ENCODE results near the gene MRPL16.
"Not testable (repeated sequence)": the region's sequence is repeated elsewhere in the genome, so short reads cannot be mapped to it uniquely, and the experiment has no call there.

The MRPL16 gene

DNA sequence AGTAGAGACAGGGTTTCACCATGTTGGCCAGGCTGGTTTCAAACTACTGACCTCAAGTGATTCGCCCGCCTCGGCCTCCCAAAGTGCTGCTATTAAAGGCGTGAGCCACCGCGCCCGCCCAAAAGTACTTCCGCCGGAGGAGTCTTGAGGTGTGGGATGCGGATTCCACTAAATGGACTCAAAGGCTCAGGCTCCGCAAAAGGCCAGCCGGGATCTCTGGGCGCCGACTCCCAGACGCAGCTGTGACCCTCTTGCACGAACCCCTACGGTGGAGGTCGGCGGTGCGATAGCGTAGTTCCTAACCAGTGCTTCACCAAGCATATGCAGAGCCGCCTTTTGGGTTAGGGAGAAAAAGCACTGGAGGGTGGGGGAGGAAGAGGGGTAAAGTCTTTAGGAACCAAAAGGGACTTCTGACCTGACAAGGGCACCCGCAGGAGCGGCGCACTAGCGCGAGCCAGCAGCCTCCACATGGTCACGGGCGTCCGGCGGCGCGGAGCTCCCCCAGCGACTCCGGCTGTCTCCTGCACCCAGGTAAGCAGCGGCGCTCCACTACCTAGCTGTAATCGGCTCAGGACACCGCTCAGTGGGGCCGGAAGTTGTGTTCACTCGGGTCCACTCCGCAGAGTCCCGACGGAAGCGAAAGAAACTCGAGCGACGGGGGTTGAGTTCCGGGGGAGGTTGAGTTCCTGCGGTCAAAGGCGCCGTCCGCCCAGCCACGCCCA, at the start of gene MRPL16:
Gene MRPL16 (minus strand): TSS at position 590 of the 722 bp plus-strand sequence. CDS start 120 bp downstream, at position 470.
- Mint-ChIP-seq H3K4me3 (peak within 1 kb of the TSS; percentile 94), H3K27ac (peak within 1 kb of the TSS; percentile 89), H3K4me1 (ENCODE audit: low read depth) (peaks cover 18% of the 10 kb centered on the region), H3K27me3 (no peaks in the 10 kb centered on the region), H3K9me3 (peaks cover 5% of the 10 kb centered on the region), H3K36me3 (ENCODE audit: low read depth) (peaks cover 20% of the 10 kb centered on the region)

GRCh38 chr11:59859673-59860072, 49.1 kb upstream of the MRPL16 start:
- Mint-ChIP-seq H3K27ac (no peak overlapping the region), H3K4me3 (no peak overlapping the region), H3K27me3 (peaks cover 11% of the 10 kb centered on the region), H3K9me3 (no peaks in the 10 kb centered on the region), H3K4me1 (ENCODE audit: low read depth) (peaks cover 32% of the 10 kb centered on the region), H3K36me3 (ENCODE audit: low read depth) (no peaks in the 10 kb centered on the region)

DNA sequence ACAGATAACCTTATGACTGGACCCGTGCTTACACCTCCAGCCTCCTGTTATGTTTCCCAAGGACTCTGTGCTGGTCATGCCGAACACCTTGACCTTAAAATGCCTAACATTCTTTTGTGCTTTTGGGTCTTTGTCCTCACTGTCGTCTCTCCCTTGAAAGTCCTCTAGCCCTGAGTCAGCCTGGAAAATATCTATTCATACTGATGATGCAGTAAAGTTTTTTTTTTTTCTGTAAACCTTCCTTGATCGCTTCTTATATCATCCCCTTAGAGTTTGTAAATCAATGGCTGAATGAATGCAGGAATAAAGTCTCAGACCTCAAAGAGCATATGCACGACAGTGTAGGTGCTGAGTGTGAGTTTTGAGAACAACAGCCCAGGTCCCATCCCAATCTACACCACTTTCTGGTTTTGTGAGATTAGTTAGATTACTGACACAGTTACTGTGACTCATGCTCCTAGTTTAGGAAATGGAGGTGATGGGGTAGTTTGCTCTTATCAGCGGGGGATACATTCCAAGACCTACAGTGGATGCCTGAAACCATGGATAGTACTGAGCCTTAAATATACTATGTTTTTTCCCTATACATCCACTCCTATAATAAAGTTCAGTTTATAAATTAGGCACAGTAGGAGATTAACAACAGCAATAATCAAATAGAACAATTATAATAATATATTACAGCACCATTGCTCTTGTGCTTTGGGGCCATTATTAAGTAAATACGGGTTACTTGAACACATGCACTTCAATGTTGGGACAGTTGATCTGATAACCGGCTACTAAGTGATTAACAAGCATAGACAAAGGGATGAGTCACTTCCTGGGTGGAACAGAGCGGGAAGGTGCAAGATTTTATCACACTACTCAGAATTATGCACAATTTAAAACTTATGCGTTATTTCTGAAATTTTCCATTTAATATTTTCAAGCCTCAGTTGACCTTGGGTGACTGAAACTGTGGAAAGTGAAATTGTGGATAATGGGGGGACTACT, 47.2 kb upstream of the MRPL16 start:
- Mint-ChIP-seq H3K36me3 (ENCODE audit: low read depth) (no peaks in the 10 kb centered on the region), H3K27me3 (peaks cover 11% of the 10 kb centered on the region), H3K27ac (peak overlapping the region; percentile 83), H3K4me3 (peak overlapping the region; percentile 2), H3K9me3 (no peaks in the 10 kb centered on the region), H3K4me1 (ENCODE audit: low read depth) (peaks cover 29% of the 10 kb centered on the region)

- Mint-ChIP-seq H3K4me1 (ENCODE audit: low read depth) (peaks cover 29% of the 10 kb centered on the region), H3K4me3 (no peak overlapping the region), H3K36me3 (ENCODE audit: low read depth) (no peaks in the 10 kb centered on the region), H3K27me3 (peaks cover 8% of the 10 kb centered on the region), H3K27ac (no peak overlapping the region), H3K9me3 (no peaks in the 10 kb centered on the region)
Observed at GRCh38 chr11:59854871-59855270, 44.3 kb upstream of the MRPL16 start.

- H3K36me3 Mint-ChIP-seq (ENCODE audit: low read depth); H3K9me3 Mint-ChIP-seq; H3K4me1 Mint-ChIP-seq (ENCODE audit: low read depth); H3K27ac Mint-ChIP-seq; H3K4me3 Mint-ChIP-seq: not testable (repeated sequence)
- peaks cover 11% of the 10 kb centered on the region for H3K27me3 Mint-ChIP-seq
Observed at GRCh38 chr11:59851416-59851815, 40.8 kb upstream of the MRPL16 start.

DNA sequence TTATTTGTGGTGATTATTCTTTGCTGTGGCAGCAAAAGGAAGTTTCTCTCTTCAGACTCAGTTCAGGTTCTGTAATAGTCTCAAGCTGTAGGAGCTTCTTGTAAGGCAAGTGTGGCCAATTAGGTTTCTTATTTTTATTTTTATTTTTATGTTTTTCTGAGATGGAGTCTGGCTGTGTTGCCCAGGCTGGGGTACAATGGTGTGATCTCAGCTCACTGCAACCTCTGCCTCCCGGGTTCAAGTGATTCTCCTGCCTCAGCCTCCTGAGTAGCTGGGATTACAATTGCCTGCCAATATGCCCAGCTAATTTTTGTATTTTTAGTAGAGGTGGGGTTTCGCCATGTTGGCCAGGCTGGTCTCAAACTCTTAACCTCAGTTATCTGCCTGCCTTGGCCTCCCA, 39.0 kb upstream of the MRPL16 start:
- not testable (repeated sequence) for H3K27me3 Mint-ChIP-seq; H3K4me3 Mint-ChIP-seq; H3K9me3 Mint-ChIP-seq; H3K36me3 Mint-ChIP-seq (ENCODE audit: low read depth); H3K27ac Mint-ChIP-seq; H3K4me1 Mint-ChIP-seq (ENCODE audit: low read depth)

DNA sequence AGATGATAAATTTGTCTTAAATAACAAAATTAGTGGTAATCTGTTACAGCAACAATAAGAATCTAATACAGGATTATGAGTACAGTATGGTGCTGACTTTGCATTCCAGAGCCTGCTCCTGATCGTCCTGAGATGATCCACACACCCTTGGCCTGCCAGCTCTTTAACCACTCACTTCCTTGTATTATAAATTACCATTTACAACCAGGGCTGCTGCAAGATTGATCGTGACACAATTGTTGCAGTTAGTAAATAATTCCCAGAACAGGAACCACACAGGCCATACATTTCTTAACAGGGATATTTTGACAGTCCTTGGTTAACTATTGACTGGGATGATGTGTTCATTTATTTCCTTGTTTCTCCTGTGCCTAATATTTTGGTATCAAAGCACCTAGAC, 38.6 kb upstream of the MRPL16 start:
- no peak overlapping the region for H3K27ac Mint-ChIP-seq
- peaks cover 3% of the 10 kb centered on the region for H3K9me3 Mint-ChIP-seq
- peaks cover 4% of the 10 kb centered on the region for H3K27me3 Mint-ChIP-seq
- no peak overlapping the region for H3K4me3 Mint-ChIP-seq
- no peaks in the 10 kb centered on the region for H3K36me3 Mint-ChIP-seq (ENCODE audit: low read depth)
- no peaks in the 10 kb centered on the region for H3K4me1 Mint-ChIP-seq (ENCODE audit: low read depth)

DNA sequence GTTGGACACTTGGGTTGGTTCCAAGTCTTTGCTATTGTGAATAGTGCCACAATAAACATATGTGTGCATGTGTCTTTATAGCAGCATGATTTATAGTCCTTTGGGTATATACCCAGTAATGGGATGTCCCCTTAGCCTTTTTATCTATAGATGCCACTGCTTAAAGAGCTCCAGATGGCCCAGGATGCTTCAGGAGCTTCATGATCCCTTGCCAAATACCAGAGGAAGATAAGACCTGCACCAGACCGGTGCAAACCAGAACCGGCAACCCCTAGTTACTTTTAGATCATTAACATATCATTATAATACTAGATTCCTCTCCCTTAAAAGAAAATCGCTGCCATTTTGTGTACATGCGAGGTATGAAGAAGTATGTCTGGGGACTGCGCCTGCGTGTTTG, 37.9 kb upstream of the MRPL16 start:
- not testable (repeated sequence) for H3K36me3 Mint-ChIP-seq (ENCODE audit: low read depth); H3K9me3 Mint-ChIP-seq; H3K27ac Mint-ChIP-seq; H3K27me3 Mint-ChIP-seq; H3K4me3 Mint-ChIP-seq; H3K4me1 Mint-ChIP-seq (ENCODE audit: low read depth)

- Mint-ChIP-seq H3K27me3 (peaks cover 4% of the 10 kb centered on the region), H3K36me3 (ENCODE audit: low read depth) (no peaks in the 10 kb centered on the region), H3K4me1 (ENCODE audit: low read depth) (no peaks in the 10 kb centered on the region), H3K9me3 (peaks cover 3% of the 10 kb centered on the region), H3K4me3 (no peak overlapping the region), H3K27ac (no peak overlapping the region)
Observed at GRCh38 chr11:59847626-59848025, 37.0 kb upstream of the MRPL16 start.

DNA sequence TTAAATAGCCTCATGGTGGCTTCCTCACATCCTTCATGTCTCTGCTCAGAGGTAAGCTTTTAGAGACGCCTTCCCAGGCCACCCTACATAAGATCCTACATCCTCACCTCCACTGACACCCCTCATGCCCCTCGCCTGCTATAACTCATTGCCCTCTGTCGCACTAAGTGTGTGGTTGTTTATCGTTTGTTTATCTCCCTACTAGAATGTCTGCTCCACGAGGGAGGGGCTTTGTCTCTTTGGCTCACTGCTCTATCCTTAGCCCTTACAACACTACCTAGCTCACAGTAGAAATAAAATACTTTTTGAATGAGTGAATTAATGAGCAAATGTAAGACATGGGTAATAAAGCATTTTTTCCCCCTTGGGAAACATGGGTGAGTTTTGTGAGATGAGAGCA, 36.0 kb upstream of the MRPL16 start:
- H3K36me3 Mint-ChIP-seq (ENCODE audit: low read depth) = no peaks in the 10 kb centered on the region
- H3K27me3 Mint-ChIP-seq = peaks cover 7% of the 10 kb centered on the region
- H3K4me1 Mint-ChIP-seq (ENCODE audit: low read depth) = no peaks in the 10 kb centered on the region
- H3K4me3 Mint-ChIP-seq = no peak overlapping the region
- H3K27ac Mint-ChIP-seq = no peak overlapping the region
- H3K9me3 Mint-ChIP-seq = peaks cover 3% of the 10 kb centered on the region

- H3K36me3 Mint-ChIP-seq (ENCODE audit: low read depth) = no peaks in the 10 kb centered on the region
- no peaks in the 10 kb centered on the region for H3K4me1 Mint-ChIP-seq (ENCODE audit: low read depth)
- H3K27ac Mint-ChIP-seq = no peak within 1 kb of the TSS
- peaks cover 7% of the 10 kb centered on the region for H3K27me3 Mint-ChIP-seq
- no peak within 1 kb of the TSS for H3K4me3 Mint-ChIP-seq
- peaks cover 3% of the 10 kb centered on the region for H3K9me3 Mint-ChIP-seq
Observed at GRCh38 chr11:59845399-59845798, 34.8 kb upstream of the MRPL16 start, which contains the start of gene CBLIF. CBLIF (minus strand) TSS chr11:59845499; CDS start chr11:59845453, 46 bp downstream.

DNA sequence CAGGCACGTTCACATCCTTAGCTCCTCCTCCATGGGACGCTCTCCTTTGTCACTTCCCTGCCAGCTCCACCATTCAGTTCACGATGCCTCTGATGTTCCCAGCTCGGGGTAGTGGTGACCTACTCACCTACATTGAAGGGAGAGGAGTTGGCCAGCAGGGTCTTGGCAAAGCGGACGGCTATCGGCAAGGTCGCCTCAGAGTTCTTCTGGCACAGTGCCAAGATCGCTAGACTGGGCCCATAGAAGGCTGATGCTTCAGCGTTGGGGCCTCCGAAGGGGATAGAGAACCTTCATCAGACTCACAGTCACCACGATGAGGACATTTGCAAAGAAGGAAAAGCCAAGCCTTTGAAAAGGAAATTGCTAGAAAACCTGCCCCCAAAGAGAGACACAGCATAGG, 31.7 kb upstream of the MRPL16 start:
- no peak overlapping the region for H3K27ac Mint-ChIP-seq
- H3K4me1 Mint-ChIP-seq (ENCODE audit: low read depth) = no peaks in the 10 kb centered on the region
- peaks cover under 1% of the 10 kb centered on the region for H3K9me3 Mint-ChIP-seq
- H3K27me3 Mint-ChIP-seq = peaks cover 3% of the 10 kb centered on the region
- no peaks in the 10 kb centered on the region for H3K36me3 Mint-ChIP-seq (ENCODE audit: low read depth)
- no peak overlapping the region for H3K4me3 Mint-ChIP-seq

DNA sequence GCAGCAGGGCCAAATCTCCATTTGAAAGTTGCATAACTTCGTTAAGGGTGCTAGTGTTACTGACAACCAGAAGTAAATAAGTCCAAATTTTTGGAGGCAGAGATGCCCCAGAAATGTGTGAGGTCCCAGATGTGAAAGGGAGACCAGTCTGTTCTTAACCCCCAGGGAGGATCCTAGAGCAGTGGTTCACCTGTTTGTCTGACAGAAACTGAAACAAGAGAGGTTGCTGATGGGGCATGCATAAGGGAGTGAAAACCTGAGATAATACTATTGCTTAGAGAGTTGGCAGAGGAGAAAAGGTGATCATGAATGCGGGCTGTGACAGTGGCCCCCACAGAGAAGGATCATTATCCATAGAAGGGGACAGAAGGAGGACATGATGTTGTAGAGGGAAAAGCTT, 30.9 kb upstream of the MRPL16 start:
- Mint-ChIP-seq H3K4me1 (ENCODE audit: low read depth) (no peaks in the 10 kb centered on the region), H3K27me3 (peaks cover 3% of the 10 kb centered on the region), H3K27ac (no peak overlapping the region), H3K36me3 (ENCODE audit: low read depth) (no peaks in the 10 kb centered on the region), H3K4me3 (no peak overlapping the region), H3K9me3 (no peaks in the 10 kb centered on the region)

- no peaks in the 10 kb centered on the region for H3K36me3 Mint-ChIP-seq (ENCODE audit: low read depth)
- H3K27ac Mint-ChIP-seq = no peak overlapping the region
- no peak overlapping the region for H3K4me3 Mint-ChIP-seq
- H3K4me1 Mint-ChIP-seq (ENCODE audit: low read depth) = no peaks in the 10 kb centered on the region
- no peaks in the 10 kb centered on the region for H3K9me3 Mint-ChIP-seq
- H3K27me3 Mint-ChIP-seq = peaks cover 7% of the 10 kb centered on the region
Observed at GRCh38 chr11:59839615-59840014, 29.0 kb upstream of the MRPL16 start.

- H3K4me3 Mint-ChIP-seq = no peak overlapping the region
- no peaks in the 10 kb centered on the region for H3K9me3 Mint-ChIP-seq
- H3K36me3 Mint-ChIP-seq (ENCODE audit: low read depth) = no peaks in the 10 kb centered on the region
- peaks cover 4% of the 10 kb centered on the region for H3K27me3 Mint-ChIP-seq
- no peak overlapping the region for H3K27ac Mint-ChIP-seq
- peaks cover 8% of the 10 kb centered on the region for H3K4me1 Mint-ChIP-seq (ENCODE audit: low read depth)
Observed at GRCh38 chr11:59833602-59834001, 23.0 kb upstream of the MRPL16 start.
